ENCODE measurements around the gene LUC7L3.

The LUC7L3 gene

GRCh38 chr17:50682441-50682840 lies 37.0 kb upstream of the LUC7L3 start:
- intact Hi-C loops (cut with micrococcal nuclease) = no loop called here
- Mint-ChIP-seq H3K9me3 (no peaks in the 10 kb centered on the region), H3K27me3 (peaks cover 7% of the 10 kb centered on the region), H3K27ac (no peak overlapping the region), H3K4me1 (ENCODE audit: low read depth) (peaks cover 26% of the 10 kb centered on the region), H3K4me3 (no peak overlapping the region), H3K36me3 (ENCODE audit: low read depth) (peaks cover 66% of the 10 kb centered on the region)

- Mint-ChIP-seq H3K27ac (peak overlapping the region; percentile 40), H3K4me3 (no peak overlapping the region), H3K9me3 (no peaks in the 10 kb centered on the region), H3K4me1 (ENCODE audit: low read depth) (peaks cover 30% of the 10 kb centered on the region), H3K27me3 (peaks cover 5% of the 10 kb centered on the region), H3K36me3 (ENCODE audit: low read depth) (peaks cover 66% of the 10 kb centered on the region)
- intact Hi-C loops (cut with micrococcal nuclease) = no loop called here
Measured at GRCh38 chr17:50682938-50683337, 36.5 kb upstream of the LUC7L3 start.

- Mint-ChIP-seq H3K36me3 (ENCODE audit: low read depth) (peaks cover 66% of the 10 kb centered on the region), H3K9me3 (no peaks in the 10 kb centered on the region), H3K4me3 (no peak overlapping the region), H3K4me1 (ENCODE audit: low read depth) (peaks cover 34% of the 10 kb centered on the region), H3K27ac (peak overlapping the region; percentile 40), H3K27me3 (peaks cover 5% of the 10 kb centered on the region)
- intact Hi-C loops (cut with micrococcal nuclease) = no loop called here
Measured at GRCh38 chr17:50683434-50684287, 35.7 kb upstream of the LUC7L3 start.

GRCh38 chr17:50684288-50684611 lies 35.2 kb upstream of the LUC7L3 start:
- no peak overlapping the region for H3K27ac Mint-ChIP-seq
- H3K36me3 Mint-ChIP-seq (ENCODE audit: low read depth) = peaks cover 60% of the 10 kb centered on the region
- H3K4me3 Mint-ChIP-seq = no peak overlapping the region
- peaks cover 34% of the 10 kb centered on the region for H3K4me1 Mint-ChIP-seq (ENCODE audit: low read depth)
- intact Hi-C loops (cut with micrococcal nuclease) = no loop called here
- H3K27me3 Mint-ChIP-seq = peaks cover 5% of the 10 kb centered on the region
- H3K9me3 Mint-ChIP-seq = no peaks in the 10 kb centered on the region

GRCh38 chr17:50684612-50685333 lies 34.6 kb upstream of the LUC7L3 start:
- Mint-ChIP-seq H3K4me1 (ENCODE audit: low read depth) (peaks cover 31% of the 10 kb centered on the region), H3K9me3 (no peaks in the 10 kb centered on the region), H3K27me3 (peaks cover 5% of the 10 kb centered on the region), H3K36me3 (ENCODE audit: low read depth) (peaks cover 55% of the 10 kb centered on the region), H3K27ac (no peak overlapping the region), H3K4me3 (no peak overlapping the region)
- intact Hi-C loops (cut with micrococcal nuclease) = no loop called here

- Mint-ChIP-seq H3K9me3 (no peaks in the 10 kb centered on the region), H3K27ac (no peak overlapping the region), H3K4me3 (no peak overlapping the region), H3K4me1 (ENCODE audit: low read depth) (peaks cover 26% of the 10 kb centered on the region), H3K27me3 (peaks cover 4% of the 10 kb centered on the region), H3K36me3 (ENCODE audit: low read depth) (peaks cover 51% of the 10 kb centered on the region)
- intact Hi-C loops (cut with micrococcal nuclease) = no loop called here
Measured at GRCh38 chr17:50685334-50685665, 34.1 kb upstream of the LUC7L3 start.

GRCh38 chr17:50685691-50686493 lies 33.5 kb upstream of the LUC7L3 start:
- peaks cover 4% of the 10 kb centered on the region for H3K27me3 Mint-ChIP-seq
- H3K27ac Mint-ChIP-seq = no peak overlapping the region
- H3K36me3 Mint-ChIP-seq (ENCODE audit: low read depth) = peaks cover 51% of the 10 kb centered on the region
- intact Hi-C loops (cut with micrococcal nuclease) = no loop called here
- peaks cover 20% of the 10 kb centered on the region for H3K4me1 Mint-ChIP-seq (ENCODE audit: low read depth)
- no peak overlapping the region for H3K4me3 Mint-ChIP-seq
- H3K9me3 Mint-ChIP-seq = no peaks in the 10 kb centered on the region

GRCh38 chr17:50686494-50687199 lies 32.8 kb upstream of the LUC7L3 start:
- Mint-ChIP-seq H3K4me1 (ENCODE audit: low read depth) (peaks cover 17% of the 10 kb centered on the region), H3K27me3 (peaks cover 4% of the 10 kb centered on the region), H3K27ac (no peak overlapping the region), H3K36me3 (ENCODE audit: low read depth) (peaks cover 55% of the 10 kb centered on the region), H3K9me3 (no peaks in the 10 kb centered on the region), H3K4me3 (no peak overlapping the region)
- intact Hi-C loops (cut with micrococcal nuclease) = no loop called here

- Mint-ChIP-seq H3K27me3 (no peaks in the 10 kb centered on the region), H3K9me3 (no peaks in the 10 kb centered on the region), H3K36me3 (ENCODE audit: low read depth) (peaks cover 63% of the 10 kb centered on the region), H3K27ac (no peak overlapping the region), H3K4me3 (no peak overlapping the region), H3K4me1 (ENCODE audit: low read depth) (peaks cover 13% of the 10 kb centered on the region)
- intact Hi-C loops (cut with micrococcal nuclease) = no loop called here
Measured at GRCh38 chr17:50687200-50688066, 32.0 kb upstream of the LUC7L3 start.

- H3K36me3 Mint-ChIP-seq (ENCODE audit: low read depth) = peaks cover 69% of the 10 kb centered on the region
- H3K27ac Mint-ChIP-seq = no peak overlapping the region
Measured at GRCh38 chr17:50688245-50688644, 31.2 kb upstream of the LUC7L3 start.

GRCh38 chr17:50689251-50689650 lies 30.2 kb upstream of the LUC7L3 start:
- peaks cover 13% of the 10 kb centered on the region for H3K4me1 Mint-ChIP-seq (ENCODE audit: low read depth)
- no peak overlapping the region for H3K4me3 Mint-ChIP-seq
- no peak overlapping the region for H3K27ac Mint-ChIP-seq
- no peaks in the 10 kb centered on the region for H3K9me3 Mint-ChIP-seq
- intact Hi-C loops (cut with micrococcal nuclease) = no loop called here
- no peaks in the 10 kb centered on the region for H3K27me3 Mint-ChIP-seq
- peaks cover 69% of the 10 kb centered on the region for H3K36me3 Mint-ChIP-seq (ENCODE audit: low read depth)

More at GRCh38 chr17:50688245-50688644, 31.2 kb upstream of the LUC7L3 start:
- Mint-ChIP-seq H3K4me1 (ENCODE audit: low read depth) (peaks cover 13% of the 10 kb centered on the region), H3K9me3 (no peaks in the 10 kb centered on the region), H3K27me3 (no peaks in the 10 kb centered on the region), H3K4me3 (no peak overlapping the region)
- intact Hi-C loops (cut with micrococcal nuclease) = no loop called here

- H3K9me3 Mint-ChIP-seq = no peaks in the 10 kb centered on the region
- intact Hi-C loops (cut with micrococcal nuclease) = loop anchor here (10.0 kb wide), 1 partner anchor 205 kb away; no protein-coding TSS in a partner anchor
- peaks cover 70% of the 10 kb centered on the region for H3K36me3 Mint-ChIP-seq (ENCODE audit: low read depth)
- no peaks in the 10 kb centered on the region for H3K27me3 Mint-ChIP-seq
- no peak overlapping the region for H3K27ac Mint-ChIP-seq
- peaks cover 13% of the 10 kb centered on the region for H3K4me1 Mint-ChIP-seq (ENCODE audit: low read depth)
- no peak overlapping the region for H3K4me3 Mint-ChIP-seq
Measured at GRCh38 chr17:50689956-50690886, 29.2 kb upstream of the LUC7L3 start.
